PFSK-1 (cell line): Measurements from ENCODE around the gene ZFAND3.

Experiments
- POLR2AphosphoS5 ChIP-seq: IDR thresholded peaks from 2 replicates; pipeline ENCODE4 v1.6.1; 2012; ENCODE audit warnings: low read depth, mild to moderate bottlenecking, control low read depth, low read length, moderate library complexity
- SIN3A ChIP-seq: IDR thresholded peaks from 2 replicates; pipeline ENCODE4 v1.6.1; 2012; ENCODE audit warnings: mild to moderate bottlenecking, low read length, moderate library complexity, borderline replicate concordance; ENCODE audit not compliant: insufficient read depth
- TF ChIP-seq, protein P1 (sequence below), 2 experiments: IDR thresholded peaks; 2 replicates each; pipeline versions ENCODE4 v1.6.1 to v1.8.0; 2011 to 2012; ENCODE audit warnings: low read depth in 2 of 2, low read length in 2 of 2, control low read depth in 1 of 2, inconsistent platforms in 1 of 2, mild to moderate bottlenecking in 1 of 2, moderate library complexity in 1 of 2; ENCODE audit not compliant: insufficient read depth in 1 of 2

DNA sequence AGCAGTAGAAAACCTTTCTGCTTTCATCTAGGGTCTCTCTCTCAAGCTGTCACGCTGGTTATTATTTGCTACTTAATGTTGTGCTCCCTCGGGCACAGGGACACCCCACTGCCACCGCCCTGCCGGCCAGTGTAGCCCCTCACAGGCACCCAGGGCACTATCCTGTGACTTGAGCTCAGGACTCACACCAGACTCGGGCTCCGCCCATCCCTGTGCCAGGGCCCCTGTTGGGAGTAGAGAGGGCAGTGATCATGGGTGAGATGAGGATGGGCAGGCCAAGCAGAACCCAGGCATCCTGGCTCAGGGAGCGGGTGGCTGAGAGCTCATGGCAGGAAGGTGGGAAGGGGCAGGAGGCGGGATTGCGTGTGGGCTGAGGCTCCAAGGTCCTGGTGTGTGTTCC is 371.9 kb downstream of the ZFAND3 start:
- TF ChIP-seq POLR2AphosphoS5 (no peak), SIN3A (no peak)
- TF ChIP-seq, protein P1, sequence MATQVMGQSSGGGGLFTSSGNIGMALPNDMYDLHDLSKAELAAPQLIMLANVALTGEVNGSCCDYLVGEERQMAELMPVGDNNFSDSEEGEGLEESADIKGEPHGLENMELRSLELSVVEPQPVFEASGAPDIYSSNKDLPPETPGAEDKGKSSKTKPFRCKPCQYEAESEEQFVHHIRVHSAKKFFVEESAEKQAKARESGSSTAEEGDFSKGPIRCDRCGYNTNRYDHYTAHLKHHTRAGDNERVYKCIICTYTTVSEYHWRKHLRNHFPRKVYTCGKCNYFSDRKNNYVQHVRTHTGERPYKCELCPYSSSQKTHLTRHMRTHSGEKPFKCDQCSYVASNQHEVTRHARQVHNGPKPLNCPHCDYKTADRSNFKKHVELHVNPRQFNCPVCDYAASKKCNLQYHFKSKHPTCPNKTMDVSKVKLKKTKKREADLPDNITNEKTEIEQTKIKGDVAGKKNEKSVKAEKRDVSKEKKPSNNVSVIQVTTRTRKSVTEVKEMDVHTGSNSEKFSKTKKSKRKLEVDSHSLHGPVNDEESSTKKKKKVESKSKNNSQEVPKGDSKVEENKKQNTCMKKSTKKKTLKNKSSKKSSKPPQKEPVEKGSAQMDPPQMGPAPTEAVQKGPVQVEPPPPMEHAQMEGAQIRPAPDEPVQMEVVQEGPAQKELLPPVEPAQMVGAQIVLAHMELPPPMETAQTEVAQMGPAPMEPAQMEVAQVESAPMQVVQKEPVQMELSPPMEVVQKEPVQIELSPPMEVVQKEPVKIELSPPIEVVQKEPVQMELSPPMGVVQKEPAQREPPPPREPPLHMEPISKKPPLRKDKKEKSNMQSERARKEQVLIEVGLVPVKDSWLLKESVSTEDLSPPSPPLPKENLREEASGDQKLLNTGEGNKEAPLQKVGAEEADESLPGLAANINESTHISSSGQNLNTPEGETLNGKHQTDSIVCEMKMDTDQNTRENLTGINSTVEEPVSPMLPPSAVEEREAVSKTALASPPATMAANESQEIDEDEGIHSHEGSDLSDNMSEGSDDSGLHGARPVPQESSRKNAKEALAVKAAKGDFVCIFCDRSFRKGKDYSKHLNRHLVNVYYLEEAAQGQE (IDR thresholded peaks at IDR 0.05; ENCODE audit: insufficient read depth in 1 of 2, low read depth in 2 of 2, low read length in 2 of 2), result no peak
